ENCODE results near the gene LKAAEAR1.

Gene LKAAEAR1

DNA sequence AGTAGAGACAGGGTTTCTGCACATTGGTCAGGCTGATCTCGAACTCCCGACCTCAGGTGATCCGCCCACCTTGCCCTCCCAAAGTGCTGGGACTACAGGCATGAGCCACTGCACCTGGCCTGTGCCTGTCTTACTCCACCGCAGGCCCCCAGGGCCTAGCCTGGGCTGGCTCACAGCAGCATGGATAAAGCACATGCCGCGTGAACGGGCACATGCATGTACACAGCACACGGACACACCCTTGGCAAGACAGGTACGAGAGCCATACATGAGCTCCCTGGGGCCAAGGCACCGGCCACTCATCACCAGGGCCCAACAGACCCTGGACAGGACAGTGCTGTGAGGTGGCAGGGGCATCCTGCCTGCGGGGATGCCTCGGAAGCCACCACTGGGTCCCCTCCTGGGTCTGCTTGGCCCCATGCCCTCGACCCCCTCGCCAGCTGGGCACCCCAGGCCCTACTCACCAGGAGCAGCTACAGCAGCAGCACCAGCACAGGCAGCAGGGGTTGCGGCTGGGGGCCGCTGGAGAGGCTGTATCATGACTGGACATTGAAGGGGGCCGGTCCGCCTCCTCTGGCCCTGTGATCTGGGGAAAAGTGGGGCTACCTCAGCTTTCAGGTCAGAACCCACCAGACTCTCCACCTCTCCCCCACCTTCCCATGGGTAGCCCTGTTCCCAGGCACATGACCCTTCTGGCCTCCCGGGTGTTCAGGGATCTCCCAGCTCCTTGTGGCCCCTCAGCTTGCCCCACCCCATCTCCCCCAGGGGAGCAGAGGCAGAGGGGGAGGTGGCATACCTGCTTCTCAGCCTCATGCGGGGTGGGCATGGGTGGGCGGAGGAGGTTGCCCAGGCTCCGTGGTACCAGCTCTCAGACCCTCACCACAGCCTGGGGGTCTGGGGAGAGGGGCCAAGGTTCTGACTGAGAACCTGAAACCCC lies 7.9 kb downstream of the LKAAEAR1 start:
- H3K4me3 ChIP-seq (ENCODE audit: low read depth, low read length), result no peak overlapping the region
- H3K36me3 ChIP-seq (ENCODE audit: control insufficient read depth, insufficient read depth, low read length), result no peaks in the 10 kb centered on the region; the same call in 1 of the 2 replicates

GRCh38 chr20:64075556-64075955 lies 8.6 kb downstream of the LKAAEAR1 start:
- Histone ChIP-seq H3K27me3 (ENCODE audit: control insufficient read depth, insufficient read depth, low read length) (peaks cover 6% of the 10 kb centered on the region), H3K36me3 (ENCODE audit: control insufficient read depth, insufficient read depth, low read length) (no peaks in the 10 kb centered on the region; the same call in 1 of the 2 replicates), H3K4me3 (ENCODE audit: low read depth, low read length) (no peak overlapping the region), H3K9me3 (ENCODE audit: control insufficient read depth, insufficient read depth, low read length) (no peaks in the 10 kb centered on the region), H3K9ac (ENCODE audit: low read depth, low read length) (no peak overlapping the region), H3K4me1 (ENCODE audit: control insufficient read depth, insufficient read depth, low read length) (peaks cover 5% of the 10 kb centered on the region; the same call in 1 of the 2 replicates), H3K27ac (ENCODE audit: low read depth, low read length) (no peak overlapping the region)

More for the DNA sequence above, 7.9 kb downstream of the LKAAEAR1 start:
- no peaks in the 10 kb centered on the region for H3K9me3 ChIP-seq (ENCODE audit: control insufficient read depth, insufficient read depth, low read length)
- H3K27me3 ChIP-seq (ENCODE audit: control insufficient read depth, insufficient read depth, low read length), result peaks cover 13% of the 10 kb centered on the region
- H3K9ac ChIP-seq (ENCODE audit: low read depth, low read length), result no peak overlapping the region
- H3K27ac ChIP-seq (ENCODE audit: low read depth, low read length), result no peak overlapping the region
- peaks cover 6% of the 10 kb centered on the region; the same call in 1 of the 2 replicates for H3K4me1 ChIP-seq (ENCODE audit: control insufficient read depth, insufficient read depth, low read length)

DNA sequence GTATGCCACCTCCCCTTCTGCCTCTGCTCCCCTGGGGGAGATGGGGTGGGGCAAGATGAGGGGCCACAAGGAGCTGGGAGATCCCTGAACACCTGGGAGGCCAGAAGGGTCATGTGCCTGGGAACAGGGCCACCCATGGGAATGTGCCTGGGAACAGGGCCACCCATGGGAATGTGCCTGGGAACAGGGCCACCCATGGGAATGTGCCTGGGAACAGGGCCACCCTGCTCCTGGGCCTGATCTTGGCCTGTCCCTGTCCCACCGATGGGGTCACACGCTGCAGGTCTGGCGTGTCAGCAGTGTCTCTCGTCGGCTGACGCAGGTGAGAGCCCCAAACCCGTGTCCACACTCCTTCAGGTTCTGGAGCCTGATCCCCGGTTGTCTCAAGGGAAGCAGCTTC lies 9.2 kb downstream of the LKAAEAR1 start:
- no peaks in the 10 kb centered on the region for H3K9me3 ChIP-seq (ENCODE audit: control insufficient read depth, insufficient read depth, low read length)
- H3K36me3 ChIP-seq (ENCODE audit: control insufficient read depth, insufficient read depth, low read length), result no peaks in the 10 kb centered on the region; the same call in 1 of the 2 replicates
- H3K9ac ChIP-seq (ENCODE audit: low read depth, low read length), result no peak overlapping the region
- H3K4me3 ChIP-seq (ENCODE audit: low read depth, low read length), result no peak overlapping the region
- no peak overlapping the region for H3K27ac ChIP-seq (ENCODE audit: low read depth, low read length)
- no peaks in the 10 kb centered on the region for H3K27me3 ChIP-seq (ENCODE audit: control insufficient read depth, insufficient read depth, low read length)
- peaks cover 3% of the 10 kb centered on the region; the same call in 1 of the 2 replicates for H3K4me1 ChIP-seq (ENCODE audit: control insufficient read depth, insufficient read depth, low read length)

- Histone ChIP-seq H3K4me1 (ENCODE audit: control insufficient read depth, insufficient read depth, low read length) (peaks cover 5% of the 10 kb centered on the region; the same call in 1 of the 2 replicates), H3K27me3 (ENCODE audit: control insufficient read depth, insufficient read depth, low read length) (no peaks in the 10 kb centered on the region), H3K36me3 (ENCODE audit: control insufficient read depth, insufficient read depth, low read length) (no peaks in the 10 kb centered on the region; the same call in 1 of the 2 replicates), H3K9ac (ENCODE audit: low read depth, low read length) (no peak overlapping the region), H3K4me3 (ENCODE audit: low read depth, low read length) (no peak overlapping the region), H3K27ac (ENCODE audit: low read depth, low read length) (no peak overlapping the region), H3K9me3 (ENCODE audit: control insufficient read depth, insufficient read depth, low read length) (no peaks in the 10 kb centered on the region)
These were observed 9.9 kb downstream of the LKAAEAR1 start for GRCh38 chr20:64074184-64074789.

- Histone ChIP-seq H3K4me1 (ENCODE audit: control insufficient read depth, insufficient read depth, low read length) (peaks cover 2% of the 10 kb centered on the region; the same call in 1 of the 2 replicates), H3K27me3 (ENCODE audit: control insufficient read depth, insufficient read depth, low read length) (no peaks in the 10 kb centered on the region), H3K9me3 (ENCODE audit: control insufficient read depth, insufficient read depth, low read length) (no peaks in the 10 kb centered on the region), H3K27ac (ENCODE audit: low read depth, low read length) (no peak overlapping the region), H3K4me3 (ENCODE audit: low read depth, low read length) (no peak overlapping the region), H3K9ac (ENCODE audit: low read depth, low read length) (no peak overlapping the region), H3K36me3 (ENCODE audit: control insufficient read depth, insufficient read depth, low read length) (no peaks in the 10 kb centered on the region; the same call in 1 of the 2 replicates)
These were observed 10.6 kb downstream of the LKAAEAR1 start for GRCh38 chr20:64073476-64074183.

DNA sequence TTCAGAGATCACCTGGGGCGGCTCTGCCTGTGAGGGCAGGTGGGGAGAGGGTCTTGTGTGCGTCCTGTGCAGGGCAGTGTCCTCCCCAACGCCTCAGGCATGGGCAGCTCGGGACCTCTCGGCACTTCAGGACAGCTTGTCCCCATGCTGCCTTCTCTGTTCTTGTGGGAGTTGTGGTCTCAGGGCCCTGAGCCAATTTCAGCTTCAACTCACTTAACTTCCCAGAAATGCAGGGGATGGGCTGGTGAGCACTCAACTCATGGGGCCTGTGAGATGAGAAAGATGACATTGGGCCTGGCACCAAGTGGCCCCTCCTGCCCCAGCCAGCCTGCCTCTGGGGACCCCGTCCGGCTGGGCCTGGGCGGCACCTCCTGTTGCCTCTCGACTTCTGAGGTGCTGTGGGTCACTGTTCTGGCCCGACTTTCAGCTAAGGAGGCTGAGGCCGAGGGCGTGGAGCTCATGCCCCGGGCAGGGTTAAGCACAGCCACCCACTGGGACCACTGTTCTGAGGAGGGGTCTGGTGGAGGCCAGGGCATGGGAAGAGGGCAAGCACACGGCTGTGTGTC lies 11.6 kb downstream of the LKAAEAR1 start:
- H3K27ac ChIP-seq (ENCODE audit: low read depth, low read length), result no peak overlapping the region
- H3K4me1 ChIP-seq (ENCODE audit: control insufficient read depth, insufficient read depth, low read length), result peaks cover 2% of the 10 kb centered on the region; the same call in 1 of the 2 replicates
- H3K9ac ChIP-seq (ENCODE audit: low read depth, low read length), result no peak overlapping the region
- H3K36me3 ChIP-seq (ENCODE audit: control insufficient read depth, insufficient read depth, low read length), result no peaks in the 10 kb centered on the region; the same call in 1 of the 2 replicates
- H3K27me3 ChIP-seq (ENCODE audit: control insufficient read depth, insufficient read depth, low read length), result no peaks in the 10 kb centered on the region
- H3K9me3 ChIP-seq (ENCODE audit: control insufficient read depth, insufficient read depth, low read length), result no peaks in the 10 kb centered on the region
- no peak overlapping the region for H3K4me3 ChIP-seq (ENCODE audit: low read depth, low read length)

- Histone ChIP-seq H3K4me3 (ENCODE audit: low read depth, low read length) (no peak overlapping the region), H3K27me3 (ENCODE audit: control insufficient read depth, insufficient read depth, low read length) (no peaks in the 10 kb centered on the region), H3K9ac (ENCODE audit: low read depth, low read length) (no peak overlapping the region), H3K9me3 (ENCODE audit: control insufficient read depth, insufficient read depth, low read length) (no peaks in the 10 kb centered on the region), H3K27ac (ENCODE audit: low read depth, low read length) (no peak overlapping the region), H3K36me3 (ENCODE audit: control insufficient read depth, insufficient read depth, low read length) (no peaks in the 10 kb centered on the region; the same call in 1 of the 2 replicates), H3K4me1 (ENCODE audit: control insufficient read depth, insufficient read depth, low read length) (peaks cover 2% of the 10 kb centered on the region; the same call in 1 of the 2 replicates)
These were observed 12.6 kb downstream of the LKAAEAR1 start for GRCh38 chr20:64071341-64072332.

DNA sequence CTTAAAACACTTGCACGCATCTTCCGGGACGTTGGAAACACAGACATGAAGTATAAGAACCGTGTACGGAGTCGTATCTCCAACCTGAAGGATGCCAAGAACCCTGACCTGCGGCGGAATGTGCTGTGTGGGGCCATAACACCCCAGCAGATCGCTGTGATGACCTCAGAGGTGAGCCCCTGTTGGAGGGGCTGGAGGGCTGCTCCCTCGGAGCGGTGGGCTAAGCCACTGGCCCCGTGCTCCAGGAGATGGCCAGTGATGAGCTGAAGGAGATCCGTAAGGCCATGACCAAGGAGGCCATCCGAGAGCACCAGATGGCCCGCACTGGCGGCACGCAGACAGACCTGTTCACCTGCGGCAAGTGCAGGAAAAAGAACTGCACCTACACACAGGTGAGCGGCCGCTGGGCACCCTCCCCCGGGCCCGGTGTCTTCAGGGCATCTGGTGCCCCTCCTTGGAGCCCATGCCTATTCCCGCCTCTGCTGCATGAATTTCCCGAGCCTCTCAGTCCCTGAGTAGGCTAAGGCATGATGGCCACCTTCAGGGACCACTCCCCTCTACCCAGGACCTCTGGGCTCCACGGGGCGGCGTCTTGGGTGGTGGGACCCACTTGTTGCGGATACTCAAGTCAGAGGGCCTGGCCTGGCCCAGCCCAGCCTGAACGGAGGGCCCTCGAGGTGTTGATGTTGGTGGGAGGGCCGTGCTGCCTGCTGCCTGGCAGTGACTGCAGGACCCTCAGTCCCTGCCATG lies 13.8 kb downstream of the LKAAEAR1 start:
- Histone ChIP-seq H3K4me1 (ENCODE audit: control insufficient read depth, insufficient read depth, low read length) (peaks cover 10% of the 10 kb centered on the region; the same call in 1 of the 2 replicates), H3K36me3 (ENCODE audit: control insufficient read depth, insufficient read depth, low read length) (no peaks in the 10 kb centered on the region; the same call in 1 of the 2 replicates), H3K4me3 (ENCODE audit: low read depth, low read length) (no peak overlapping the region), H3K9me3 (ENCODE audit: control insufficient read depth, insufficient read depth, low read length) (no peaks in the 10 kb centered on the region), H3K27ac (ENCODE audit: low read depth, low read length) (no peak overlapping the region), H3K9ac (ENCODE audit: low read depth, low read length) (no peak overlapping the region), H3K27me3 (ENCODE audit: control insufficient read depth, insufficient read depth, low read length) (no peaks in the 10 kb centered on the region)

DNA sequence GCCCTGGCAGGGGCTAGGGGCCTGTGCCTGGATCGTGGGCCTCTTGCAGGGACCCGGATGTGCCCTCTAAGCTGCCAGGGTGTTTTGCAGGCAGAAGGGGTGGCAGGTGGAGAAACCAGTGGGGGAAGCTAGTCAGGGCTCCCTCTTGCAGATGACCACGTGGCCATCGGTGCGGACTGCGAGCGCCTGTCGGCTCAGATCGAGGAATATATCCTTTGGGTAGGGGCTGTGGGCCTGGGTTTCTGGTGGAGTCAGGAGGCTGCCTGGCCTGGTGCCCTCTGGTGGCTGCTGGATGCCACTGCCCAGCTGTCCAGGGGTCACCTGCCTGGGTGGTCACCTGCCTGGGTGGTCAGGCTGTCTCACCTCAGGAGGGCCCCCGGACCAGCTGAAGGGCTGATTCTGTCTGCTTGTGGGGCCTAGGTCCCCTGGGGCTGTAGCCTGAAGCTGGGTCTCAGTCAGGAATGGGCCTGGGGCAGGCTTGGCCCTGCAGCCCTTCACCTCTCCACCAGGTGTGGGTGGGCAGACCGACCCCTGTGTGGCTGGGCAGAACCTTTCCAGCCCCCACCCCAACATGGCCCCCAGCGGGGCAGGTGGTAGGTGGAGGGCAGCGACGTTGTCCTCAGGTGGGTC lies 14.5 kb downstream of the LKAAEAR1 start:
- no peaks in the 10 kb centered on the region for H3K9me3 ChIP-seq (ENCODE audit: control insufficient read depth, insufficient read depth, low read length)
- peaks cover 10% of the 10 kb centered on the region; the same call in 1 of the 2 replicates for H3K4me1 ChIP-seq (ENCODE audit: control insufficient read depth, insufficient read depth, low read length)
- no peak overlapping the region for H3K27ac ChIP-seq (ENCODE audit: low read depth, low read length)
- no peaks in the 10 kb centered on the region; the same call in 1 of the 2 replicates for H3K36me3 ChIP-seq (ENCODE audit: control insufficient read depth, insufficient read depth, low read length)
- H3K4me3 ChIP-seq (ENCODE audit: low read depth, low read length), result no peak overlapping the region
- H3K27me3 ChIP-seq (ENCODE audit: control insufficient read depth, insufficient read depth, low read length), result no peaks in the 10 kb centered on the region
- no peak overlapping the region for H3K9ac ChIP-seq (ENCODE audit: low read depth, low read length)
